Lower lobe of right lung (tissue), 2 donors: ENCODE measurements around the gene IL21. TPM values are rescaled to one million over a fixed set of nuclear protein-coding genes. Genes with fewer than 3 reads are reported as not detected.

Experiments used
- ATAC-seq, 2 donors: fragments of 200-7000 bp; cut with Tn5 transposase; one replicate each; pipeline ENCODE4 v1.9.1; 2020 to 2022; ENCODE audit warnings: mild to moderate bottlenecking in 2 of 2, moderate library complexity in 2 of 2
- DNase-seq: peaks from one replicate; pipeline ENCODE4 v3.0.0-alpha.2; 2020
- H3K27ac ChIP-seq: fragments of 200-600 bp; one replicate; pipeline ENCODE4 v1.8.0; 2022
- H3K27me3 ChIP-seq: fragments of 200-600 bp; one replicate; pipeline ENCODE4 v1.8.0; 2022; ENCODE audit warnings: low read depth
- H3K36me3 ChIP-seq: fragments of 200-600 bp; one replicate; pipeline ENCODE4 v1.8.0; 2022; ENCODE audit warnings: mild to moderate bottlenecking
- H3K4me1 ChIP-seq: fragments of 200-600 bp; one replicate; pipeline ENCODE4 v1.8.0; 2022
- H3K4me3 ChIP-seq: fragments of 200-600 bp; one replicate; pipeline ENCODE4 v1.8.0; 2022; ENCODE audit warnings: mild to moderate bottlenecking
- H3K9me3 ChIP-seq: fragments of 200-600 bp; one replicate; pipeline ENCODE4 v1.8.0; 2022
- CTCF ChIP-seq: fragments of 200-600 bp; IDR thresholded peaks from one replicate; pipeline ENCODE4 v1.8.0; 2022; ENCODE audit warnings: antibody characterized with exemption, mild to moderate bottlenecking
- intact Hi-C: fragments of 100-400 bp; cut with DNase I; formaldehyde crosslinking; loops from one replicate; pipeline ENCODE4 v1.11.0; 2022
- total RNA-seq: library from RNA; stranded (reverse); fragmentation: NEBNext Ultra II Directional; extraction: Animal tissue kit (Norgen Biotek cat#: 25700); gene quantifications from one replicate; pipeline ENCODE4 v1.2.1, GENCODE V29; 2021
- donor health status: DM: no; HTN: yes; CAD: no; lungs with severe emphysema.

Gene IL21
- total RNA-seq, 1 donor from 2014 or later = not detected

GRCh38 chr4:122606364-122607043 is 14.4 kb downstream of the IL21 start:
- Histone ChIP-seq H3K4me1 (peaks cover 3% of the 10 kb centered on the region), H3K9me3 (no peaks in the 10 kb centered on the region), H3K27me3 (no peaks in the 10 kb centered on the region), H3K27ac (no peak overlapping the region), H3K36me3 (no peaks in the 10 kb centered on the region), H3K4me3 (no peak overlapping the region)
- TF ChIP-seq CTCF = no peak
- intact Hi-C loops = no loop called here
- no peak for DNase-seq
- no peak for ATAC-seq

GRCh38 chr4:122604146-122604545 is 16.7 kb downstream of the IL21 start:
- no peaks in the 10 kb centered on the region for H3K9me3 ChIP-seq
- no peak overlapping the region for H3K27ac ChIP-seq
- peaks cover 3% of the 10 kb centered on the region for H3K4me1 ChIP-seq
- intact Hi-C loops = no loop called here
- no peaks in the 10 kb centered on the region for H3K36me3 ChIP-seq
- no peak for DNase-seq
- no peaks in the 10 kb centered on the region for H3K27me3 ChIP-seq
- peak; percentile 65 to 82 for ATAC-seq
- H3K4me3 ChIP-seq = no peak overlapping the region
- TF ChIP-seq CTCF = no peak

GRCh38 chr4:122603156-122603574 is 17.7 kb downstream of the IL21 start:
- peak in 1 of 2 donors; percentile 42 for ATAC-seq
- Histone ChIP-seq H3K36me3 (no peaks in the 10 kb centered on the region), H3K27ac (no peak overlapping the region), H3K9me3 (no peaks in the 10 kb centered on the region), H3K4me3 (no peak overlapping the region), H3K4me1 (peaks cover 3% of the 10 kb centered on the region), H3K27me3 (no peaks in the 10 kb centered on the region)
- DNase-seq = no peak
- TF ChIP-seq CTCF = no peak
- intact Hi-C loops = no loop called here

- no peaks in the 10 kb centered on the region for H3K27me3 ChIP-seq
- H3K27ac ChIP-seq = no peak overlapping the region
- no peaks in the 10 kb centered on the region for H3K36me3 ChIP-seq
- TF ChIP-seq CTCF = peak; percentile 36
- ATAC-seq (peak; percentile 50 to 86), DNase-seq (no peak)
- peaks cover 3% of the 10 kb centered on the region for H3K4me1 ChIP-seq
- intact Hi-C loops = no loop called here
- H3K4me3 ChIP-seq = no peak overlapping the region
- no peaks in the 10 kb centered on the region for H3K9me3 ChIP-seq
Observed at GRCh38 chr4:122602277-122603142, 18.4 kb downstream of the IL21 start.

- ATAC-seq = no peak
- no peak for TF ChIP-seq CTCF
- intact Hi-C loops = no loop called here
Observed at GRCh38 chr4:122591196-122591595, 29.7 kb downstream of the IL21 start.

More at GRCh38 chr4:122591196-122591595, 29.7 kb downstream of the IL21 start:
- DNase-seq = no peak
- Histone ChIP-seq H3K27ac (no peak overlapping the region), H3K4me1 (no peaks in the 10 kb centered on the region), H3K27me3 (no peaks in the 10 kb centered on the region), H3K4me3 (no peak overlapping the region), H3K36me3 (no peaks in the 10 kb centered on the region), H3K9me3 (no peaks in the 10 kb centered on the region)
